Transverse colon (tissue), 4 donors: Measurements from ENCODE around the gene RPL13A. TPM values are rescaled to one million over a fixed set of nuclear protein-coding genes. Genes with fewer than 3 reads are reported as not detected.

Source experiments
- DNase-seq: peaks from one replicate; pipeline ENCODE4 v3.0.0-alpha.2; 2019
- H3K27ac ChIP-seq, 4 donors: fragments of 200-600 bp; sonication (generic); 2 replicates each; pipeline ENCODE4 v1.5.1; 2016 to 2018; ENCODE audit warnings: inconsistent platforms in 4 of 4
- H3K27me3 ChIP-seq: fragments of 200-600 bp; sonication (generic); 2 replicates; pipeline ENCODE4 v1.5.1; 2017; ENCODE audit warnings: inconsistent platforms
- H3K36me3 ChIP-seq, 4 donors: fragments of 200-600 bp; sonication (generic); 2 replicates each; pipeline ENCODE4 v1.5.1; 2017 to 2019; ENCODE audit warnings: inconsistent platforms in 4 of 4
- H3K4me1 ChIP-seq, 4 donors: fragments of 200-600 bp; sonication (generic); 2 replicates each; pipeline ENCODE4 v1.5.1; 2017 to 2020; ENCODE audit warnings: inconsistent platforms in 4 of 4
- H3K4me3 ChIP-seq, 4 donors: fragments of 200-600 bp; sonication (generic); 1 replicate in 1 of 4; 2 replicates in 3 of 4; pipeline versions ENCODE4 v1.5.1 to v1.6.1; 2017 to 2019; ENCODE audit warnings: inconsistent platforms in 4 of 4
- H3K9me3 ChIP-seq, 2 donors: fragments of 200-600 bp; sonication (generic); 2 replicates each; pipeline ENCODE4 v1.5.1; 2017 to 2019; ENCODE audit warnings: inconsistent platforms in 2 of 2
- EP300 ChIP-seq: sonication (generic); formaldehyde crosslinking; IDR thresholded peaks from one replicate; pipeline ENCODE4 v1.6.1; 2017; ENCODE audit warnings: antibody characterized with exemption, low read depth
- POLR2A ChIP-seq: fragments of 450-650 bp; IDR thresholded peaks from one replicate; pipeline ENCODE4 v1.6.1; 2016; ENCODE audit warnings: antibody characterized with exemption, mild to moderate bottlenecking, moderate library complexity
- POLR2AphosphoS5 ChIP-seq, 3 donors: sonication (generic); formaldehyde crosslinking; IDR thresholded peaks; one replicate each; pipeline ENCODE4 v1.6.1; 2016; ENCODE audit warnings: antibody characterized with exemption in 3 of 3
- WGBS, 2 donors: methylation state at CpG; one replicate each; pipeline ENCODE4 v1.1.5; 2018; ENCODE audit warnings: low coverage in 1 of 2; 5-methylcytosine and 5-hydroxymethylcytosine counted together
- in situ Hi-C, 4 donors: fragments of 200-750 bp; cut with MboI; loops; one replicate each; pipeline versions ENCODE4 v1.15.0 to v1.15.1; 2017; ENCODE audit warnings: low sequenced_read_pairs in 3 of 4, low pct_ligation_motif_present in 1 of 4, low pct_unique_long_range_greater_than_20kb in 1 of 4
- intact Hi-C: fragments of 100-400 bp; cut with DNase I; formaldehyde crosslinking; loops from one replicate; pipeline ENCODE4 v1.15.1; 2023; ENCODE audit warnings: low total_unique reads
- total RNA-seq, 4 donors: library from RNA; depleted of rRNA; stranded (reverse); fragments of >200 nt; gene quantifications; one replicate each; pipeline ENCODE4 v1.1.0, GENCODE V29; 2016
- TF ChIP-seq, protein P1 (sequence below), 5 experiments: fragments of 200-600 bp in 3 of 5; fragments of 450-650 bp in 2 of 5; sonication (generic) in 3 of 5; IDR thresholded peaks; 1 replicate in 2 of 5; 2 replicates in 3 of 5; pipeline ENCODE4 v1.5.1; 2016 to 2017; ENCODE audit warnings: antibody characterized with exemption in 5 of 5, inconsistent platforms in 3 of 5, mild to moderate bottlenecking in 2 of 5, moderate library complexity in 1 of 5

RPL13A gene
- total RNA-seq, 4 donors from 2014 or later: 1,219 to 2,956 (median 2,884) TPM

DNA sequence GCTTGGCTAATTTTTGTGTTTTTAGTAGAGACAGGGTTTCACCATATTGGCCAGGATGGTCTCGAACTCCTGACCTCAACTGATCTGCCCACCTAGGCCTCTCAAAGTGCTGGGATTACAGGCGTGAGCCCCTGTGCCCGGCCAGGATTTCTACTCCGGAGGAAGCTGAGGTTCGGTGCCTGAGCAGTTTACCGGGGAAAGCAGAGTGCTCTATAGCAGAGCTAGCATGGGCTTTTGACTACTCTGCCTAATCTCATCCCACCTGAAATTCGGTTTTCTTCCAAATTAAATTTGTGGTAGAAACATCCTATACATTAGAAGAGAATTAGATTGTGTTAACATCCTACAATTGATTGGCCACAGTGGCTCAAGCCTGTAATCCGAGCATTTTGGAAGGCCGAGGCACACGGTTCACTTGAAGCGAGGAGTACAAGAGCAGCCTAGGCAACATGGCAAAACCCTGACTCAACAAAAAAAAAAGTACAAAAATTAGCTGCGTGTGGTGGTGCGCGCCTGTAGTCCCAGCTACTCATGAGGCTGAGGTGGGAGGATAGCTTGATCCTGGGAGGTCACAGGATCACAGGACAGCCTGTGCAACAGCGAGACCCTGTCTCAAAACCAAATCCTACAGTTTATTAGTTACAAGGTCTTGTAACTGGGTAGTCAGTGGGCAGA is 1.6 kb downstream of the RPL13A start:
- in situ Hi-C loops: loop anchor here in 1 of 4 donors (25.0 kb wide), 1 partner anchor 373 kb away; the partner anchor contains the start of genes PNKP and PTOV1
- TF ChIP-seq POLR2AphosphoS5 (IDR thresholded peaks at IDR 0.05) (no peak), POLR2A (no peak), EP300 (no peak)
- TF ChIP-seq, protein P1, sequence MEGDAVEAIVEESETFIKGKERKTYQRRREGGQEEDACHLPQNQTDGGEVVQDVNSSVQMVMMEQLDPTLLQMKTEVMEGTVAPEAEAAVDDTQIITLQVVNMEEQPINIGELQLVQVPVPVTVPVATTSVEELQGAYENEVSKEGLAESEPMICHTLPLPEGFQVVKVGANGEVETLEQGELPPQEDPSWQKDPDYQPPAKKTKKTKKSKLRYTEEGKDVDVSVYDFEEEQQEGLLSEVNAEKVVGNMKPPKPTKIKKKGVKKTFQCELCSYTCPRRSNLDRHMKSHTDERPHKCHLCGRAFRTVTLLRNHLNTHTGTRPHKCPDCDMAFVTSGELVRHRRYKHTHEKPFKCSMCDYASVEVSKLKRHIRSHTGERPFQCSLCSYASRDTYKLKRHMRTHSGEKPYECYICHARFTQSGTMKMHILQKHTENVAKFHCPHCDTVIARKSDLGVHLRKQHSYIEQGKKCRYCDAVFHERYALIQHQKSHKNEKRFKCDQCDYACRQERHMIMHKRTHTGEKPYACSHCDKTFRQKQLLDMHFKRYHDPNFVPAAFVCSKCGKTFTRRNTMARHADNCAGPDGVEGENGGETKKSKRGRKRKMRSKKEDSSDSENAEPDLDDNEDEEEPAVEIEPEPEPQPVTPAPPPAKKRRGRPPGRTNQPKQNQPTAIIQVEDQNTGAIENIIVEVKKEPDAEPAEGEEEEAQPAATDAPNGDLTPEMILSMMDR (IDR thresholded peaks at IDR 0.05): no peak

DNA sequence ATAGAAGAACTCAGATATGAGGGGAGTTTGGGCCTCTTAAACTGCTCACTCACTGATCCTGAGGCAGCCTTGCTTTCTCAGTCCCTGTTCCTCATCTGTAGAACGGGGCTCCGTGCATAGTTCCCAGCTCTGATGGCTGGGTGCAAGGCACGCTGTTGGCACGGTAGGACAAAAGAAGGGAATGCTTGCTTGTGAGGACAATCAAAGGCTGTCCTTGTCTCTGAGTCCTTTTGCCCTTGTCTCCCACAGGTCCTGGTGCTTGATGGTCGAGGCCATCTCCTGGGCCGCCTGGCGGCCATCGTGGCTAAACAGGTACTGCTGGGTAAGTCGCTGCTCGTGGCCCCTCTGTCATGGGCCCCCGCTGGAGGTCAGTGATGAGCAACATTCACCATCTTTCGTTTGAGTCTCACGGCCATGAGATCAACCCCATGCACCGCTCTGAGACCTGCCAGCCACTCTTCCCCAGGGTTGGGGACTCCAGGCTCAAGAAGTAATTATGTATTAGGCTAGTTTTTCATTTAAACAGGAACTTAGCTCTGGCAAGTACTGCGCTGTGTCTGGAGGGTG is 2.3 kb downstream of the RPL13A start:
- TF ChIP-seq, protein P1 (IDR thresholded peaks at IDR 0.05): peak in 3 of 5 experiments; percentile 21 to 31 (median 27)
- no peak for TF ChIP-seq EP300
- DNase-seq: no peak
- in situ Hi-C loops: loop anchor here in 1 of 4 donors (25.0 kb wide), 1 partner anchor 373 kb away; the partner anchor contains the start of genes PNKP and PTOV1

More for the DNA sequence above, 1.6 kb downstream of the RPL13A start:
- H3K4me3 ChIP-seq: peak overlapping the region; percentile 67 to 98 (median 92)
- H3K27ac ChIP-seq: peak overlapping the region; percentile 93 to 97 (median 94)
- no peak for DNase-seq
- WGBS, 2 donors: 14% methylated on average over 15 of the region's 15 CpGs; no CpG with 5 or more reads in 1 of the 2 donors
- peaks cover 0 to 34% (median 19%) of the 10 kb centered on the region in 4 donors for H3K36me3 ChIP-seq
- H3K4me1 ChIP-seq: peaks cover 18 to 30% (median 25%) of the 10 kb centered on the region in 4 donors
- H3K9me3 ChIP-seq: no peaks in the 10 kb centered on the region
- no peaks in the 10 kb centered on the region for H3K27me3 ChIP-seq
- intact Hi-C loops: no loop called here

DNA sequence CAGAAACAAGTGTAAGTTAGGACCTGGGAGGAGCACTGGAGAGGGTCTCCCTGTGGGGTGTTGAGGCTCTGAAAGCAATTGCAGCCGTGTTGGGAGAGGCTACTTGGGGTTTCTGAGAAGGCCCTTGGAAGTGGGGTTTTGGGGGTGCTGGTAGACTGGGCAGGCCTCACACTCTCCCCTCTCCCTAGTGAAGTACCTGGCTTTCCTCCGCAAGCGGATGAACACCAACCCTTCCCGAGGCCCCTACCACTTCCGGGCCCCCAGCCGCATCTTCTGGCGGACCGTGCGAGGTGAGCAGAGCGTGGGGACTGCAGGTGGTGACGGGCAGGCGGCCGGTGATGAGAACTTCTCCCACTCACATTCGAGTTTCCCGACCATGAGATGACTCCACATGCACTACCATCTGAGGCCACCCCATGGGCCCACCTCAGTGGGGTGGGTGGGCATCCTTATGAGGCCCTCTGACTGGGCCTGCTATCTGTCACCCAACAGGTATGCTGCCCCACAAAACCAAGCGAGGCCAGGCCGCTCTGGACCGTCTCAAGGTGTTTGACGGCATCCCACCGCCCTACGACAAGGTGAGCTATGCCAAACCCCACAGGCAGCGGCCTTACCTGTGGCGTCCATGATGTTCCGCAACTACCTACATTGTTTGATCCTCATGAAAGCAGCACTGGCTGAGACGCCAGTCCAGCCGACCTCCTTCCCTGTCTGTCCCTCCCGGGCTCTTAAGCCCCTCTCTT is 3.0 kb downstream of the RPL13A start:
- no peak for DNase-seq
- H3K9me3 ChIP-seq: no peaks in the 10 kb centered on the region
- in situ Hi-C loops (loop anchor here in 1 of 4 donors (25.0 kb wide), 1 partner anchor 372 kb away; the partner anchor contains the start of genes PNKP and PTOV1), intact Hi-C loops (no loop called here)
- WGBS, 2 donors: 74 to 76% methylated on average over 10 to 23 of the region's 27 CpGs
- H3K36me3 ChIP-seq: peaks cover 0 to 34% (median 19%) of the 10 kb centered on the region in 4 donors
- peak overlapping the region in 1 of 4 donors; percentile 88 for H3K4me3 ChIP-seq
- H3K27ac ChIP-seq: peak overlapping the region; percentile 93 to 97 (median 94)
- TF ChIP-seq EP300 (no peak), POLR2AphosphoS5 (IDR thresholded peaks at IDR 0.05) (no peak), POLR2A (no peak)
- TF ChIP-seq, protein P1 (IDR thresholded peaks at IDR 0.05): no peak
- no peaks in the 10 kb centered on the region for H3K27me3 ChIP-seq
- H3K4me1 ChIP-seq: peaks cover 18 to 38% (median 31%) of the 10 kb centered on the region in 4 donors

More for the DNA sequence above, 2.3 kb downstream of the RPL13A start:
- Histone ChIP-seq H3K27me3 (no peaks in the 10 kb centered on the region), H3K36me3 (peaks cover 0 to 34% (median 19%) of the 10 kb centered on the region in 4 donors), H3K4me3 (peak overlapping the region in 2 of 4 donors; percentile 67 to 88), H3K9me3 (no peaks in the 10 kb centered on the region), H3K27ac (peak overlapping the region; percentile 93 to 97 (median 94)), H3K4me1 (peaks cover 18 to 32% (median 25%) of the 10 kb centered on the region in 4 donors)
- intact Hi-C loops: no loop called here
- 44 to 60% methylated on average over 1 to 15 of the region's 15 CpGs for WGBS, 2 donors
